Activated CD4-positive, CD25-positive, alpha-beta regulatory T cell treated with anti-CD3 and anti-CD28 coated beads, Interleukin-2, amount 50 U/mL, for 24 hours (primary cell): ENCODE data around the gene NPY4R.
"Not testable (repeated sequence)": the region's sequence is repeated elsewhere in the genome, so short reads cannot be mapped to it uniquely, and the experiment has no call there.

Experiments
- ATAC-seq, 2 donors: fragments of 150-1000 bp; cut with Tn5 transposase; one replicate each; pipeline ENCODE4 v1.10.0; 2021; ENCODE audit warnings: mild to moderate bottlenecking in 1 of 2, moderate library complexity in 1 of 2

The NPY4R gene

DNA sequence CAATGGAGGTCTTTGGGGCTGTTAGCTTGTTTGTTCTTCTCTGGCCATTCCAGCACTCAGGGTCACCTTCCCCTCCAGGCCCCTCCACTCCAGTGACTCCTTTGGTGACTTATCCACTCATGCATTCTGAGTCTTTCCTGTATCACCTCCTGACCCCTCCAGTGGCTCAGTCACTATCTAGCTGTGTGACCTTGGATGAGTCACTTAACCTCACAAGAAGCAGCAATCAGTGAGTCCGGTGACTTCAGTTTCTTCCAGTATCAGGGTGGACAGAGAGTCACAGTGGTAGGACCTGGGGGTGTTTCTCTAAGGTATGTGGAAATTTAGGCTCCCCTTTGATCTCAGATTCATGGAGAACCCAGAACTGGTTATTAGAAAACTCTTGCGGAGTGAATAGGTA is 9.8 kb downstream of the NPY4R start:
- ATAC-seq, result not testable (repeated sequence)

GRCh38 chr10:46451365-46451764 is 14.4 kb downstream of the NPY4R start:
- ATAC-seq, result not testable (repeated sequence)

- not testable (repeated sequence) for ATAC-seq
These were observed 14.9 kb downstream of the NPY4R start for GRCh38 chr10:46450829-46451228.

DNA sequence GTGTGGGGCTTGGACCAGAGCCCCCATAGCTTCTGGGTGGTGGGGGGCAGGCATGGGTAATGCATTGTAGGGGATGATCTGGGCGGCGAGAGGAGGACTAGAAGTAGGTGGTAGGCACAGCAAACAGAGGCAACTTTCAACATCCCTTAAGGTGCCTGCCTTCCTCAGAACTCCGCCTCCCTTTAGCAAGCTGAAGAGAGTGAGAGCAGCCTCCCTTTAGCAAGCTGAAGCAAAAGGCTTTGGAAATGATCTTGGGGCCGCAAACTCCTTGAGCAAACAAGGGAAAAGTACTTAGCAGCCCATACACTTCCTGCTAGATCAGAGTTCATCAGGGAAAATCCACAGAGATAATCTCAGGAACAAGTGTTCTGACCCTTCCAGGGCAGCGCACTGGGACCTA is 18.3 kb downstream of the NPY4R start:
- ATAC-seq, result not testable (repeated sequence)

- not testable (repeated sequence) for ATAC-seq
These were observed 20.2 kb downstream of the NPY4R start for GRCh38 chr10:46445389-46446122.

GRCh38 chr10:46443422-46443821 is 22.3 kb downstream of the NPY4R start:
- ATAC-seq, result not testable (repeated sequence)

DNA sequence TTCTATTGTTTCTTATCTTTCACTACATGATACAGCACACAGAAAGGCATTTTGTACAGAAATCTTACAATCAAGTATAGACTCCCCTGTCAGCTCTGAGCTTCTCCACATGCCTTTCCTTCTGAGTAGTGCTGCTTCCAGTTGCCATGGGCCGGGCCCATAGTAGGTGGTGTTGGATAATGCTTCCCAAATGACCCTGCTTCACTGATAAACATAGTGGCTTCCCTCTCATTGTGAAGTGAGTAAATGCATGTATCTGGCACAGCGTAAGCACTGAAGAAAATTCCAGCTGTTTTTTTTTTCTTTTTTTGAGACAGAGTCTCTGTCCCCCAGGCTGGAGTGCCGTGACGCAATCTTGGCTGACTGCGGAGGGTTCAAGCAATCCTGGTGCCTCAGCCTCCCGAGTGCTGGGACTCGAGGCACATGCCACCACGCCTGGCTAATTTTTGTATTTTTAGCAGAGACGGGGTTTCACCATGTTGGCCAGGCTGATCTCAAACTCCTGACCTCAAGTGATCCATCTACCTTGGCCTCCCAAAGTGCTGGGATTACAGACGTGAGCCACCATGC is 23.0 kb downstream of the NPY4R start:
- not testable (repeated sequence) for ATAC-seq

DNA sequence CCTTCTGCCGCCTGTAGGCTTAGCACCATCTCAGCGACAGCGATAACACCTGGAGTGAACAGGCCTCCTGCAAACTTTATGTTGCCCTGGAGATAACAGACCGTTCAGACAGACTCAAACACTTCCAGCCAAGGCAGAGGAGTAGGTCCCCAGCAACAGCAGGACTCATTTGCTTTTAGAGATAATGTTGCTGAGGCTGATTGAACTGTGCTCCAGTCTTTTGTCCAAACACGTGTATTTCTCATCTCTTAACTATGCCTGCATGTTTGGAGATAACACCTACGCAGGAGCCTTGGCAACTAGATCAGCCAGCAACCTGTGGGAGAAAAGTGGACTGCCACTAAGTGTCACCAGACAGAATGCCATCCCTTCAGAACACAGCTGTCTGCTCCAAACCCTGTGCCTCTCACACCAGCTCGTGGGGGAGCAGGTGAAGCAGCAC is 23.9 kb downstream of the NPY4R start:
- not testable (repeated sequence) for ATAC-seq

DNA sequence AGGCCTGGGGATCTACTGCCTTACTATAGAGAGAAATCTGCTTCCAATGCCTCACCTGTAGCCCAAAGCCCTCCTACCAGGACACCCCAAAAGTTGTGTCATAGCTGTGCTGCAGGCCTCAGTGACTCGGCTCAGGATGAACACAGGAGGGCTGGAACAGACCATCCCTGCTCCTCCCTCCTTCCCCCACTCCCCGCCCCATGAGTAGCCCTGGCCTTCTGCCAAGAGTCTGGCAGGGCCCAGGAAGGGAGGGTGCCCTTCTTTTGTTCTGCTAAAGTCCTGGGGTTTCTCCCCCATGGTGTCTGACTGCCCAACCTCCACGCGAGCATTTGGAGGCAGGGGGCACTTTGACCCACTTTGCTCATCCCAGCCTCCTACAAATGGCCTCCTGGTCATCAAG is 24.8 kb downstream of the NPY4R start:
- not testable (repeated sequence) for ATAC-seq

GRCh38 chr10:46423550-46423949 is 42.2 kb downstream of the NPY4R start:
- ATAC-seq, result not testable (repeated sequence)

GRCh38 chr10:46419570-46420379 is 46.0 kb downstream of the NPY4R start:
- not testable (repeated sequence) for ATAC-seq

- not testable (repeated sequence) for ATAC-seq
These were observed 47.5 kb downstream of the NPY4R start for GRCh38 chr10:46418283-46418682.

- ATAC-seq, result not testable (repeated sequence)
These were observed 50.5 kb downstream of the NPY4R start for GRCh38 chr10:46415291-46415690.

- not testable (repeated sequence) for ATAC-seq
These were observed 53.1 kb downstream of the NPY4R start for GRCh38 chr10:46412665-46413064.

DNA sequence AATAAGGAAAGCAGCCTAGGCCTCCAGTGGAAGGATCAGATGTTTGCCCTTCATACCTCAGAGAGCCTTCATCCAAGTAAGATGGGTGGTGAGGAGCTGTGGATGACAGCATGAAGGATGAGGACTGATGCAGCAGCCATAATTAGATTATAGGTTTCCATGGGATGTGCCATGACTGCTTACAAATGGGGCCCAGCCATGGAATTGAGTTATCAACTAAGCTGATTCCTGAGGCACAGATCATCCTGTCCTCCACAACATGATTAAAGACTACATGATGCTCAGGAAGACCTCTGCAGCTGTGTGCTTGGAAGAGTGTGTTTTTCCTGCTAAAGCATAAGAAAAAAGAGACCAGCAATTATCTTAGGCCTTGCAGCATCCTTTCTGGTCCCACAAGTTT is 54.6 kb downstream of the NPY4R start:
- not testable (repeated sequence) for ATAC-seq
